Pancreas (tissue), 10 donors: ENCODE results near the gene UBA52. TPM values are rescaled to one million over a fixed set of nuclear protein-coding genes. Genes with fewer than 3 reads are reported as not detected.

Experiments used
- ATAC-seq, 4 donors: fragments of 200-7000 bp; cut with Tn5 transposase; one replicate each; pipeline versions ENCODE4 v1.8.0 to v1.9.1; 2020; ENCODE audit warnings: mild to moderate bottlenecking in 4 of 4, moderate library complexity in 4 of 4
- DNase-seq, 6 donors: peaks; one replicate each; pipeline ENCODE4 v3.0.0-alpha.2; 2020
- FAIRE-seq: peaks from 2 replicates; lab custom pipeline; 2012; peaks lifted over from hg19 to GRCh38; lab: Jason Lieb, UNC
- H3K27ac ChIP-seq, 4 donors: fragments of 200-600 bp; sonication (generic); 1 replicate in 3 of 4; 2 replicates in 1 of 4; pipeline versions ENCODE4 v1.5.0 to v1.8.0; 2020
- H3K27me3 ChIP-seq, 4 donors: fragments of 200-600 bp; one replicate each; pipeline ENCODE4 v1.8.0; 2021
- H3K36me3 ChIP-seq, 3 donors: fragments of 200-600 bp; sonication (generic) in 1 of 3; one replicate each; pipeline versions ENCODE4 v1.5.0 to v1.8.0; 2020 to 2021
- H3K4me1 ChIP-seq, 3 donors: fragments of 200-600 bp; one replicate each; pipeline ENCODE4 v1.8.0; 2021
- H3K4me3 ChIP-seq, 4 donors: fragments of 200-600 bp; sonication (generic) in 2 of 4; one replicate each; pipeline versions ENCODE4 v1.5.0 to v1.8.0; 2020 to 2021
- H3K9me3 ChIP-seq, 4 donors: fragments of 200-600 bp; one replicate each; pipeline ENCODE4 v1.8.0; 2021
- CTCF ChIP-seq, 4 donors: fragments of 200-600 bp; sonication (generic) in 3 of 4; IDR thresholded peaks; one replicate each; pipeline versions ENCODE4 v1.5.0 to v1.8.0; 2021; ENCODE audit warnings: antibody characterized with exemption in 4 of 4
- WGBS, 2 donors: extraction: QIAGEN DNeasy Blood & Tissue Kit; methylation state at CpG; one replicate each; pipeline ENCODE4 v1.1.7; 2013; 5-methylcytosine and 5-hydroxymethylcytosine counted together
- intact Hi-C, 3 donors: fragments of 100-400 bp; cut with DNase I; formaldehyde crosslinking; loops; one replicate each; pipeline versions ENCODE4 v1.11.1 to v1.14.2; 2022
- polyA plus RNA-seq, 2 donors: library from polyadenylated mRNA; stranded (reverse); fragments of 200-250 nt; gene quantifications; one replicate each; pipeline ENCODE4 v1.2.3, GENCODE V29; 2013
- total RNA-seq, 6 donors: library from RNA; stranded (reverse); fragmentation: NEBNext Ultra II Directional in 4 of 6; extraction: Animal tissue kit (Norgen Biotek cat#: 25700) in 4 of 6; gene quantifications; one replicate each; pipeline versions ENCODE4 v1.2.1 to v1.2.4, GENCODE V29; 2021 to 2023
- donor health status: healthy with polysubstance abuse.
- donor health status: DM: no; HTN: no; CAD: no; lungs with moderate emphysema.
- donor health status: DM: no; HTN: no; CAD: no.
- donor health status: control.
- donor health status: control.
- donor health status: Bipolar disorder and iron deficiency.
- donor health status: DM: yes; HTN: yes; CAD: no.
- donor health status: DM: no; HTN: no; CAD: no.
- donor health status: DM: no; HTN: no; CAD: no.
- donor health status: DM: yes; HTN: yes; CAD: no.

Gene UBA52
- total and polyA plus RNA-seq, 8 donors = 402 to 838 (median 674) TPM

- ATAC-seq = no peak
- peaks cover 0 to 5% (median 0%) of the 10 kb centered on the region in 3 donors for H3K4me1 ChIP-seq
- H3K9me3 ChIP-seq = no peaks in the 10 kb centered on the region
- no peak overlapping the region for H3K27ac ChIP-seq
- 12 to 21% methylated on average over 14 to 32 of the region's 32 CpGs for WGBS, 2 donors
- intact Hi-C loops = no loop called here
- no peak overlapping the region for H3K4me3 ChIP-seq
- peaks cover 0 to 17% (median 5%) of the 10 kb centered on the region in 4 donors for H3K27me3 ChIP-seq
- no peak for DNase-seq
- TF ChIP-seq CTCF (IDR thresholded peaks at IDR 0.05) = no peak
- no peak for FAIRE-seq
- no peaks in the 10 kb centered on the region for H3K36me3 ChIP-seq
Measured at GRCh38 chr19:18603255-18603957, 31.7 kb downstream of the UBA52 start.

- Histone ChIP-seq H3K4me3 (no peak overlapping the region), H3K4me1 (peaks cover 0 to 5% (median 0%) of the 10 kb centered on the region in 3 donors), H3K27me3 (peaks cover 0 to 18% (median 5%) of the 10 kb centered on the region in 4 donors), H3K9me3 (no peaks in the 10 kb centered on the region), H3K36me3 (no peaks in the 10 kb centered on the region), H3K27ac (no peak overlapping the region)
- 17 to 19% methylated on average over 22 to 26 of the region's 26 CpGs for WGBS, 2 donors
- FAIRE-seq (no peak), ATAC-seq (no peak), DNase-seq (peak in 1 of 6 donors; percentile 37)
- intact Hi-C loops = no loop called here
- no peak for TF ChIP-seq CTCF (IDR thresholded peaks at IDR 0.05)
Measured at GRCh38 chr19:18603958-18604819, 32.5 kb downstream of the UBA52 start.

- DNase-seq (no peak), ATAC-seq (no peak), FAIRE-seq (no peak)
- Histone ChIP-seq H3K27ac (no peak overlapping the region), H3K36me3 (no peaks in the 10 kb centered on the region), H3K4me3 (no peak overlapping the region), H3K4me1 (peaks cover 0 to 5% (median 0%) of the 10 kb centered on the region in 3 donors), H3K9me3 (no peaks in the 10 kb centered on the region), H3K27me3 (peaks cover 0 to 24% (median 5%) of the 10 kb centered on the region in 4 donors)
- intact Hi-C loops = no loop called here
- 16 to 17% methylated on average over 10 of the region's 10 CpGs for WGBS, 2 donors
- no peak for TF ChIP-seq CTCF (IDR thresholded peaks at IDR 0.05)
Measured at GRCh38 chr19:18604820-18605159, 33.1 kb downstream of the UBA52 start.

- ATAC-seq (no peak), DNase-seq (no peak), FAIRE-seq (no peak)
- Histone ChIP-seq H3K9me3 (no peaks in the 10 kb centered on the region), H3K36me3 (no peaks in the 10 kb centered on the region), H3K27me3 (peaks cover 0 to 28% (median 5%) of the 10 kb centered on the region in 4 donors), H3K4me3 (no peak overlapping the region), H3K4me1 (peaks cover 0 to 5% (median 0%) of the 10 kb centered on the region in 3 donors), H3K27ac (no peak overlapping the region)
- intact Hi-C loops = no loop called here
- 9 to 12% methylated on average over 17 of the region's 17 CpGs for WGBS, 2 donors
- TF ChIP-seq CTCF (IDR thresholded peaks at IDR 0.05) = no peak
Measured at GRCh38 chr19:18605196-18605545, 33.5 kb downstream of the UBA52 start.
